HG03521 (cell line): ENCODE results near the gene ATP6AP2.

Source experiments
- ATAC-seq: cut with Tn5 transposase; IDR thresholded peaks from one replicate; pipeline ENCODE4 v1.9.1; 2021; ENCODE audit warnings: mild to moderate bottlenecking, moderate library complexity; ENCODE audit not compliant: unreplicated experiment

Gene ATP6AP2

DNA sequence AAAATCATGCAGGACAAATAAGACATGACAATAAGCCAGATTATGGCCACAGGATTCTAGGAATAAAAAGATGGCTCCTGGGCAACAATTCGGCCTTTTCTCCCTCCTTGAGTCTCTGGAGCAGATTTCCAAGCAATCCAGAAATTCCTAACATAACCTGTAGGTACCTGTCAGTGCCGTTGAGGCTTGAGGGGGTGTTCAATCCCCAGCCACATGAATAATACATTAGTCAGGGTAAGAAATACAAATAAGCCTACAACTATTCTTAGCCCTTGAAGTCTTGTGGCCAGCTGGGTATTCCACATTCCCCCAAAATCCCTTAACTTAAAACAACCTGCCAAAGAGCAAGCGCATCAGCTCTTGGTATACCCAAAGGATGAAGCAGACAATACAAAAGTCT, 56.9 kb downstream of the ATP6AP2 start:
- ATAC-seq: no peak

DNA sequence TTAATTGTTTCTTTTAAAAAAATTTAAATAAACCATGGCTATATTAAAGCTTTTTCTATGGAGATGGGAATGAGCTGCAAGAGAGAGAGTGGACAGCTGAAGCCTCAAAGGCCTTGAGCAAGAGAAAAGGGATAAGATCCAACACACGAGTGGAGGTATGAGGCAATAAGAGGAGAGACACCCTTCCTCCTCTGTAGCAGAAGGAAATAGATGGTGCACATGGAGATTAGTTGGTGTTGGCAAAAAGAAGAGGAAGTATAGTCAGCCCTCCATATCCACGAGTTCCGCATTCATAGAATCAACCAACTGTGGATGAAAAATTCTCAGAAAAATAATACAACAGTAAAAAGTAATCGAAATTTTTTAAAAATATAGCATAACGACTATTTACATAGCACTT, 63.4 kb downstream of the ATP6AP2 start:
- ATAC-seq: no peak

DNA sequence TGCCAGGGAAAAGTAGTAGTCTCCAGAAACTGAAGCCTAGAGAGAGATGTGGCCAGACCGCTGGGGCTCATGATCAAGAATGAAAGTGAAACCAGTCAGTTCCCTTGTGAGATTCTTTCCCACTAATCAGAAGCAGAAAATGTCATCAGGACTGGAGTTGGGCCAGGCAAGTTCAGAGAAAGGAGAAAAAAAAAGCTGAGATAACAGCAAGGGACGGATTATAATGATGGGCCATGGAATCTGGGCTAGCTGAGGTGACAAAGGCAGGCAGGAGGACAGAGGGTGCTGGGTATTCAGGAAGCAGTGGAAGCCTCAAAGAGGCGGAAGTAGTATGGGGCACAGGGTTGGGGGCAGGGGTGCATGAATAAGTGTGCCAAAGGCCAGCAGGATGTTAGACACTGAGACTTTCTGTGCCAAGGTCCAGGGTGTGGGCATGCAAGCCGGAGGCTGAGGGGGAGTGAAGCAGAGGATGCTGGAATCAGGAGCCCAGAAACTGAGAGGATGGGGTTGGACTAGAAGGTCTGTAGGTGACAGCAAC, 64.1 kb downstream of the ATP6AP2 start:
- no peak for ATAC-seq

DNA sequence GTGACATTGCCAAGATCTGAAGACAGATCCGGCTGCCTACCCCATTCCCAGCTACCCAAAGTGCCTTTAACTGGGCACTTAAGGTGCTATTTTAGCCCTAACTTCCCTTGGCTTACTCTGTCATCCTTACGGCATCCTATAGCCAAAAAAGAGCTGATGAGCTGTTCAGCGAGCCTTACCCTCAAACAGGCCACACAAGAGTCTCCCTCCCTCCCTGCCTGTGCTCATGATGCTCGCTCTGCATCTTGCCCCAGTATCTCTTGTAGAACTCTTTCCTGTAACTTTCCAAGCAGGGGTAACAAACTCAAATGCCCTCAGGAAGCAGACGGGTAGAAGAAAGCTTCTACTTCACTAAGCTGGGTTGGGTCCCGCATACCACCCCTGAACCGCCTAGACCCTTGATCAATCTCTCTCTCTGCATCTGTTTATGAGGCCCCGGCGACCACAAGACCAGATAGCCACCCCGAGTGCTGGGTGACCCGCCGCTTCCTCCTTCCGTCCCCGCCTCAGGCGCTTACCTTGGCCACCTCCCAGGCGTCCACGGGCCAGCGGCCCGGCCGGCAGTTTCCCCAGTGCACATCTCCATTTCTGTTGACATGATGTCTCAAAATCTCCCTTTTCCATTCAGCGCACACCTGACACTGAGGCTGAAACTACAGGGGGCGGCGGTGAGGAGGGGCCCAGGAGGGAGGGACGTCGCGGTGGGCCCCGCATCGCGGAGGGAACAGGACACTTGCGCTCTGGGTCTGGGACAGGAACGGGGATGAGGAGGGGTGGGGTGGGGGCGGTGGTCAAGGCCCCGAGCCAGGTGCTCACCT, 65.9 kb downstream of the ATP6AP2 start:
- peak; percentile 24 for ATAC-seq

DNA sequence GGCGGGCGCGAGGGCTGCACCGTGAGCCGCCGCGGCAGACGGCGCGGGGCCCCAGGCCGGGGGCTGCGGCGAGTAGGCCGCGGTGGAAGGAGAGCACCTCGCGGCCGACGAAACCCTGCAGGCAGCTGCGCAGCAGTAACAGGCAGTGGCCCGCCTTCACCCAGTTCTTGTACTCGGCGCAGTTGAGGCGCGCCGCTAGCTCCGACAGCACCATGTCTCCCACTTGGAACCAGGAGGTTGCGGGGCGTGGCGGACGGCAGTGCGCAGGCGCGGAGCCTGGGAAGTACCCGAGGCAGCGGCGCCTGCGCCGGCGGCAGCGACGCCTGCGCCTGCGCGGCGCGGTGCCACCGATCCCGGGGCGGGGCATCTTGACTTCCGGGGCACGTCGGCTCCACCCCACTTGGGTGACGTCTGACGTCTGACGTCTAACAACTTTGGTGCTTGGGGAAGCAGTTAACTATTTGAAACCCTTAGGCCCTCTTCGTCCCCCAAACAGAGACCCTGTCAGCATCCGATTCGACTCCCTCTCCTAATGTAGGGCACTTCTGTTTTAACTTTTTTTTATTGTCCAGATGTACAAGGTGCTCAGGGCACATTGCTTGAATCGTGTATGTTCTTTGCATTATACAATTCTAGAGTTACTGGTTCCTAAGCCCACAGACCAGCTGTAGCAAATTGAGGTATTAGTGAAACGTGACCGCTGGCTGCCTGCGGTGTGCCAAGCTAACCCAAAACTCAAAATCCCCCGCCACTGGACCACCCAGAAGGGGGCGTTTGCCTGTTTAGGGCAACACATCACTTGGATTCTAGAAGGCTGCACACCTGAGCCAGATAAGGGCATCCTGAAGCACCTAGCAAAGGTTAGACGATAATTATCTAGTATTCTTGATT, 66.8 kb downstream of the ATP6AP2 start, which contains the start of gene CXorf38:
Gene CXorf38 (minus strand): TSS at position 255 of the 891 bp plus-strand sequence. CDS start 41 bp downstream, at position 214.
- peak; percentile 59 for ATAC-seq

DNA sequence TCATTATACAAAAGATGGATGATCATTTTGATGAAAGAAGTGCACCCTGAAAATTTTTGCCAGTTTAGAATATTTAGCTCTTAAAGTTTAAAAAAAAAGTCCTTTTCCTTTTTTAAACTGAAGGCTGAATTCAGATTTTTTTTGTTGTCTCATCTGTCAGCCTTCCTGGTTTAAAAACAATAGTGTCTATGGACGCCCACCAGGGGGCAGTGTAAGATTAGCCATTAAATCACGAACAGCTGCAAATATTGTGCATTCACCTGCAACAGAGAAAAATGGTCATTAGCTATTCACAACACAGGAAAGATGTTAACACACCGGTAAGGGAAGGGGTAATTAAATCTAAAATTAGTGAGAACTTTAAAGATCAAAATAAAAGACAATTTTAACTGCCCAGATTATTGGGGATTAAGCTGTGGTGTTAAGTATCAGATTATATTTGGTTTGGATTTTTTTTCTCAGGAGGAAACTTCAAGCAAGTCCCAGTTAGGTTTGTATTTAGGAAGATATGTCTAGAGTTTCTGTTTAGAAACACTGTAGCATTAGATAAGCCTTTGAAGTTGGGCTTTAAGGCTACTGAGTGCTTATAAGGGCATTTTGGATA, 71.0 kb downstream of the ATP6AP2 start:
- no peak for ATAC-seq

DNA sequence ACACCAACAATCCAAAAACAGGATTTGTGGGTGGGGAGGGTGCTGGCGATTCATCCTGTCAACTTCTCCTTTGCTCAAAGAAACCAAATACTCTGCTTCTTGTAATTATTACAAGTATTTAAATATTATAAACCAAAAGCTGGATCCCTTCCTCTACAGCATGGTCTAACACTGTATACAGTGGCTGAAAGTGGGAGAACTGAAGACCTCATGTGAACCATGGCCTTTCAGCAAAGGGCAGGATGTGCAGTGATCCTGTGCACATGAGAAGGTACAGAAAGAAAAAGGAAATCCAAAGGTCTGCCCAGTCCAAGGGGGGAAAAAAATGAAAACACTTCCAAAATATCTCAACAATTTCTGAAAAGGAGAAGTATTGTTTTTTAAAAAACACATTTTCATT, 71.9 kb downstream of the ATP6AP2 start:
- no peak for ATAC-seq

DNA sequence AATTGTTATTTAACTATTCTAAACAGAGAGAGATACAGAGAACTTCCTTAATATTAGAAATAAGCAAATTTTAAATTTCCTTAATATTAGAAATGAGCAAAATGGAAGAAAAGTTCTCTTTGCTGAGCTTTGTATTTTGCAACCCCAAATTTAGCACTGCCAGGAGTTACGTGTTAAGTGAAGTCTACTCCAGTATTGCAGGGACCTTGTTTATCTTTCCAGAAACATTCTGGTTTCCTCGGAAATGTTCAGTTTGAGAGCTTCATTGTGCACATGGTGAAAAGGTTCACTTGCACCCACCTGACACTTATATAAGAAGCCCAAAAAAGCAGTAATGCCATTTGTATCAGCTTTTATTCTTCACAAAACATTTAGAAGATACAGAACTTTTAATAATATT, 72.8 kb downstream of the ATP6AP2 start:
- no peak for ATAC-seq
